ENCODE results near the gene RTP1.

DNA sequence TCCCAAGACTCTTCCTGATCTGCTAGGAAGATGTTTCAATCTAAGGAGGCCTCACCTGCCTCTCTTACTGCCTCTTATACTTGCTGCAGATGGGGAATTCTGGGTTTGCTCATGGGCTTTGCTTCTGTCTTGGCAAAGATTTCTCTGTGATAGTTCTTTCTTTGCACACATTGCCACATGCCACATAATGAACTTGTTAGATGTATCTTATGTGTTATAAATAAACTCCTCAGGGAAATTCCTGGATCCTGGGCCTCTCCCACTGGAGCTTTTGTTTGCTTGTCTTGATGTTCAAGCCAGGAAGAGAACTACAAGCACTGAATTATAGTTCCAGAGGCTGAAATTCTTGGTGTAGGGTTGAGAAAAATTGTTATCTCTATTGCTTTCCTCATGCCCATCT, 12.2 kb downstream of the RTP1 start:
- TF ChIP-seq POLR2A (IDR thresholded peaks at IDR 0.05) = no peak
- TF ChIP-seq, protein P1, sequence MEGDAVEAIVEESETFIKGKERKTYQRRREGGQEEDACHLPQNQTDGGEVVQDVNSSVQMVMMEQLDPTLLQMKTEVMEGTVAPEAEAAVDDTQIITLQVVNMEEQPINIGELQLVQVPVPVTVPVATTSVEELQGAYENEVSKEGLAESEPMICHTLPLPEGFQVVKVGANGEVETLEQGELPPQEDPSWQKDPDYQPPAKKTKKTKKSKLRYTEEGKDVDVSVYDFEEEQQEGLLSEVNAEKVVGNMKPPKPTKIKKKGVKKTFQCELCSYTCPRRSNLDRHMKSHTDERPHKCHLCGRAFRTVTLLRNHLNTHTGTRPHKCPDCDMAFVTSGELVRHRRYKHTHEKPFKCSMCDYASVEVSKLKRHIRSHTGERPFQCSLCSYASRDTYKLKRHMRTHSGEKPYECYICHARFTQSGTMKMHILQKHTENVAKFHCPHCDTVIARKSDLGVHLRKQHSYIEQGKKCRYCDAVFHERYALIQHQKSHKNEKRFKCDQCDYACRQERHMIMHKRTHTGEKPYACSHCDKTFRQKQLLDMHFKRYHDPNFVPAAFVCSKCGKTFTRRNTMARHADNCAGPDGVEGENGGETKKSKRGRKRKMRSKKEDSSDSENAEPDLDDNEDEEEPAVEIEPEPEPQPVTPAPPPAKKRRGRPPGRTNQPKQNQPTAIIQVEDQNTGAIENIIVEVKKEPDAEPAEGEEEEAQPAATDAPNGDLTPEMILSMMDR (IDR thresholded peaks at IDR 0.05) = no peak

All from body of pancreas (tissue), 4 donors.